OCI-LY3 (cell line): ENCODE results near the gene RABIF.
"Not testable (repeated sequence)": the region's sequence is repeated elsewhere in the genome, so short reads cannot be mapped to it uniquely, and the experiment has no call there.

ENCODE experiments used
- H2AFZ ChIP-seq: fragments of 200-600, 300-600 bp; shearing (Covaris generic); 2 replicates; pipeline ENCODE4 v1.6.0; 2014; ENCODE audit warnings: antibody characterized with exemption, low read depth, low read length
- H3K27ac ChIP-seq: fragments of 200-600, 300-600 bp; sonication (generic); 2 replicates; pipeline ENCODE4 v1.5.1; 2014; ENCODE audit warnings: mild to moderate bottlenecking, low read length, moderate library complexity, mixed read lengths
- H3K27me3 ChIP-seq: fragments of 200-600, 300-600 bp; sonication (generic); 2 replicates; pipeline ENCODE4 v1.6.1; 2014; ENCODE audit warnings: low read depth, low read length, mixed read lengths
- H3K36me3 ChIP-seq: fragments of 200-600, 300-600 bp; sonication (generic); replicated peaks from 2 replicates; pipeline ENCODE3; 2014; ENCODE audit warnings: low read depth, low read length, mixed read lengths
- H3K4me1 ChIP-seq: fragments of 300-600, 200-600 bp; sonication (generic); 2 replicates; pipeline ENCODE4 v1.6.1; 2014; ENCODE audit warnings: low read length, mixed read lengths
- H3K4me2 ChIP-seq: fragments of 200-600, 300-600 bp; sonication (generic); 2 replicates; pipeline ENCODE4 v1.6.1; 2014; ENCODE audit warnings: low read length, mixed read lengths
- H3K4me3 ChIP-seq: fragments of 300-600, 200-600 bp; sonication (generic); 2 replicates; pipeline ENCODE4 v1.5.1; 2014; ENCODE audit warnings: antibody characterized with exemption, mild to moderate bottlenecking, low read length, moderate library complexity
- H3K79me2 ChIP-seq: fragments of 300-600, 200-600 bp; shearing (Covaris generic); 2 replicates; pipeline ENCODE4 v1.6.1; 2014; ENCODE audit warnings: mild to moderate bottlenecking, low read length, mixed read lengths
- H3K9ac ChIP-seq: fragments of 300-600, 200-600 bp; shearing (Covaris generic); 2 replicates; pipeline ENCODE4 v1.6.0; 2014; ENCODE audit warnings: mild to moderate bottlenecking, low read length, moderate library complexity
- H3K9me3 ChIP-seq: fragments of 200-600, 300-600 bp; shearing (Covaris generic); 2 replicates; pipeline ENCODE4 v1.6.1; 2014; ENCODE audit warnings: low read length, mixed read lengths; ENCODE audit not compliant: insufficient read depth
- H4K20me1 ChIP-seq: fragments of 200-600, 300-600 bp; sonication (generic); 2 replicates; pipeline ENCODE4 v1.6.1; 2016; ENCODE audit warnings: low read length, mixed read lengths; ENCODE audit not compliant: insufficient read depth
- EZH2phosphoT487 ChIP-seq: fragments of 200-600 bp; shearing (Covaris generic); IDR thresholded peaks from 2 replicates; pipeline ENCODE4 v1.6.1; 2018; ENCODE audit warnings: antibody characterized with exemption, mixed run types, low read depth
- TF ChIP-seq, protein P1 (sequence below): fragments of 200-600, 300-600 bp; sonication (generic); IDR thresholded peaks from 2 replicates; pipeline ENCODE4 v1.5.1; 2014; ENCODE audit warnings: antibody characterized with exemption, low read length, low read depth

RABIF gene

DNA sequence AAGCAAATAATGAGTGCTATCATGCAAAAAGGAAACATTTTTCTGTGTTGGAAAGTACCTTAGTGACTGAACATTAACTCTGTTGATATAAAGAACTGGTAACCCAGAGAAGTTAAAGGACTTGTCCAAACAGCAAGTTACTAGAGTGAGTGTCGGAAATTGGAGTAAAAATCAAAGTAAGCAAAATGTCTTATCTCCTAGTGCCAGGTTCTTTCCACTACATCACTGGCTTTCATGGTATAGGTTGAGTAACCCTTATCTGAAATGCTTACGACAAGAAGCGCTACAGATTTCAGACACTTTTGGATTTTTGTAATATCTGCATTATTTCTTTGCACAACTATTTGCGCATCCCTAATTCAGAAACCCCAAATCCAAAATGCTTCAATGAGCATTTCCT, 16.4 kb upstream of the RABIF start:
- Histone ChIP-seq H3K9ac (no peak overlapping the region), H3K27me3 (no peaks in the 10 kb centered on the region), H2AFZ (no peak overlapping the region), H3K4me2 (no peak overlapping the region), H3K79me2 (no peaks in the 10 kb centered on the region), H3K27ac (no peak overlapping the region), H4K20me1 (no peaks in the 10 kb centered on the region), H3K36me3 (peaks cover 42% of the 10 kb centered on the region), H3K9me3 (no peaks in the 10 kb centered on the region), H3K4me3 (no peak overlapping the region), H3K4me1 (no peaks in the 10 kb centered on the region)
- TF ChIP-seq, protein P1, sequence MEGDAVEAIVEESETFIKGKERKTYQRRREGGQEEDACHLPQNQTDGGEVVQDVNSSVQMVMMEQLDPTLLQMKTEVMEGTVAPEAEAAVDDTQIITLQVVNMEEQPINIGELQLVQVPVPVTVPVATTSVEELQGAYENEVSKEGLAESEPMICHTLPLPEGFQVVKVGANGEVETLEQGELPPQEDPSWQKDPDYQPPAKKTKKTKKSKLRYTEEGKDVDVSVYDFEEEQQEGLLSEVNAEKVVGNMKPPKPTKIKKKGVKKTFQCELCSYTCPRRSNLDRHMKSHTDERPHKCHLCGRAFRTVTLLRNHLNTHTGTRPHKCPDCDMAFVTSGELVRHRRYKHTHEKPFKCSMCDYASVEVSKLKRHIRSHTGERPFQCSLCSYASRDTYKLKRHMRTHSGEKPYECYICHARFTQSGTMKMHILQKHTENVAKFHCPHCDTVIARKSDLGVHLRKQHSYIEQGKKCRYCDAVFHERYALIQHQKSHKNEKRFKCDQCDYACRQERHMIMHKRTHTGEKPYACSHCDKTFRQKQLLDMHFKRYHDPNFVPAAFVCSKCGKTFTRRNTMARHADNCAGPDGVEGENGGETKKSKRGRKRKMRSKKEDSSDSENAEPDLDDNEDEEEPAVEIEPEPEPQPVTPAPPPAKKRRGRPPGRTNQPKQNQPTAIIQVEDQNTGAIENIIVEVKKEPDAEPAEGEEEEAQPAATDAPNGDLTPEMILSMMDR, result no peak
- no peak for TF ChIP-seq EZH2phosphoT487

DNA sequence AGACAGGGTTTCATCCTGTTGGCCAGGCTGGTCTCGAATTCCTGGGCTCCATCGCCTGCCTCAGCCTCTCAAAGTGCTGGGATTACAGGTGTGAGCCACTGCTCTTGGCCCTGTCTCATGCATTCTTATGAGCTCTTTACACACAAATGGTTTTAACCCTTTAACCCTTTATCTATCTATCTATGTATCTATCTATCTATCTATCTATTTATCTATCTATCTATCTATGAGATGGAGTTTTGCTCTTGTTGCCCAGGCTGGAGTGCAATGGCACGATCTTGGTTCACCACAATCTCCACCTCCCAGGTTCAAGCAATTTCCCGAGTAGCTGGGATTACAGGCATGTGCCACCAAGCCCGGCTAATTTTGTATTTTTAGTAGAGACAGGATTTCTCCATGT, 14.9 kb upstream of the RABIF start:
- H3K27ac ChIP-seq, H3K27me3 ChIP-seq, H3K9me3 ChIP-seq, H3K4me1 ChIP-seq, H3K4me2 ChIP-seq, H3K4me3 ChIP-seq, H3K79me2 ChIP-seq, H4K20me1 ChIP-seq, H3K9ac ChIP-seq, H2AFZ ChIP-seq: not testable (repeated sequence)
- peaks cover 37% of the 10 kb centered on the region for H3K36me3 ChIP-seq

DNA sequence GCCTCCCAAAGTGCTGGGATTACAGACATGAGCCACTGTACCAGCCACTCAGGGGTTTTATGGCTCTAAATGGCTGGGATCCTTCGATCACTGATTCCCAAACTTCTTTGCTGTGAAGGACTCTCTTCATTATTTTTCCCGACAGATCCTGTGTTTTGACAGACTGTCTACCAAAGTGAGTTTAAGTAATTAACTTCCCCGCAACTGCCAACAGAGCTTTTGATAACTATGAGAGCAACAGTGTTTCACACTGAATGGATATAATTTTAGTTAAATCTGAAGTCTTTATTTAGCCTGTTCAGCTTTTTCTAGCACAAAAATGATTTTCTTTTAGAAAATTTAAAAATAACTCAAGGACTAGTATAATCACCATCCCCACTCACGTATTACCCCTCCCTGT, 12.6 kb upstream of the RABIF start:
- no peak overlapping the region for H3K4me3 ChIP-seq
- no peak overlapping the region for H3K9ac ChIP-seq
- H3K27ac ChIP-seq, result no peak overlapping the region
- H3K79me2 ChIP-seq, result no peaks in the 10 kb centered on the region
- H3K4me2 ChIP-seq, result no peak overlapping the region
- H2AFZ ChIP-seq, result no peak overlapping the region
- no peaks in the 10 kb centered on the region for H3K4me1 ChIP-seq
- H3K27me3 ChIP-seq, result no peaks in the 10 kb centered on the region
- TF ChIP-seq, protein P1, result no peak
- TF ChIP-seq EZH2phosphoT487, result no peak
- H4K20me1 ChIP-seq, result no peaks in the 10 kb centered on the region
- H3K36me3 ChIP-seq, result peaks cover 37% of the 10 kb centered on the region
- no peaks in the 10 kb centered on the region for H3K9me3 ChIP-seq

DNA sequence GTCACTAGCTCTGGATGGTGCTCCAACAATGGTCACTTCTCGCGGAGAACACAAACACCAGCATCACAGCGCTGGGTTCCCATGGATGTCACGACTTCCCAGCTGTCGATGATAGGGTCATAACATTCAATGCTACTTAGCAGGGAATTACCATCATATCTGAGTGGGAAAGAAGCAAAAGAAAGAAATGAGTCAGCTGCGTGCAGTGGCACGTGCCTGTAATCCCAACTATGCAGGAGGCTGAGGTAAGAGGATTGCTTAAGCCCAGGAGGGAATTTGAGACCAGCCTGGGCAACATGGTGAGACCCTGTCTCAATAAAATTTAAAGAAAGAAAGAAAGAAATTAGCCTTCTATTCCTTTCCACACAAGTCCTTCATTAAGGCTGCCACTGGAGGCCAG, 3.6 kb upstream of the RABIF start:
- H3K4me1 ChIP-seq, result peaks cover 11% of the 10 kb centered on the region
- no peaks in the 10 kb centered on the region for H3K9me3 ChIP-seq
- no peak overlapping the region for H2AFZ ChIP-seq
- H4K20me1 ChIP-seq, result no peaks in the 10 kb centered on the region
- no peak overlapping the region for H3K4me3 ChIP-seq
- H3K27me3 ChIP-seq, result no peaks in the 10 kb centered on the region
- TF ChIP-seq EZH2phosphoT487, result no peak
- TF ChIP-seq, protein P1, result no peak
- H3K79me2 ChIP-seq, result peaks cover 3% of the 10 kb centered on the region; the same call in 1 of the 2 replicates
- H3K9ac ChIP-seq, result no peak overlapping the region
- H3K36me3 ChIP-seq, result peaks cover 40% of the 10 kb centered on the region
- no peak overlapping the region for H3K4me2 ChIP-seq
- H3K27ac ChIP-seq, result no peak overlapping the region

DNA sequence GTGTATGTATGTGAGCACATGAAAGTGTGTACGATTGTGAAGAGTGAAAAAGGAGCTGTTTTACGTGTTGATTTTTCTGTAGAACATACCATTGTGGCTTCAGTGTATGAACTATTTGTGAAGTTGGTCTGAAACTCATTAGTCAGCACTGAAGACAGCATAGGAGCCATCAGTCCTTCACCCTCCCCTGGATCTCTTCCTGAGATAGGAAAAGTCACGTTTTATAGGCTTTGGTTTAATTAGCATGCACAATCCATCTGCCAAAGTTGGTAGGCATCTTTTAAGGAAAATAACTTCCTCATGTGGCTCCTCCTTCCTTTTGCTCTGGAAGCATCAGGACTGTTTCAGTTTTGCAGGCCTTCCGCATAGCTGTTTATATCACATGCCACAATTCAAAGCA, 1.4 kb upstream of the RABIF start:
- peaks cover 29% of the 10 kb centered on the region for H3K36me3 ChIP-seq
- TF ChIP-seq, protein P1, result no peak
- TF ChIP-seq EZH2phosphoT487, result no peak
- H3K4me1 ChIP-seq, result peaks cover 11% of the 10 kb centered on the region

More for the DNA sequence above, 1.4 kb upstream of the RABIF start:
- no peaks in the 10 kb centered on the region for H4K20me1 ChIP-seq
- H3K27me3 ChIP-seq, result no peaks in the 10 kb centered on the region
- H3K27ac ChIP-seq, result no peak overlapping the region
- no peak overlapping the region for H3K4me3 ChIP-seq
- H2AFZ ChIP-seq, result no peak overlapping the region
- H3K9ac ChIP-seq, result no peak overlapping the region
- peaks cover 3% of the 10 kb centered on the region; the same call in 1 of the 2 replicates for H3K79me2 ChIP-seq
- H3K9me3 ChIP-seq, result no peaks in the 10 kb centered on the region
- no peak overlapping the region for H3K4me2 ChIP-seq
